K562 (cell line): ENCODE results near the gene C9orf50. TPM values are rescaled to one million over a fixed set of nuclear protein-coding genes. Genes with fewer than 3 reads are reported as not detected.

Experiments
- ATAC-seq: fragments of 200-7000 bp; cut with Tn5 transposase; 3 replicates; pipeline ENCODE4 v1.9.1; 2020; ENCODE audit warnings: moderate library complexity
- BruUV-seq: library from RNA; stranded (reverse); fragments of 400-500 nt; replicated peaks from 2 replicates; lab custom pipeline; 2021; lab: Mats Ljungman, UMichigan
- CTCF ChIA-PET: fragments of 300-600 bp; formaldehyde crosslinking; extraction: SDS; loops from one replicate; lab custom pipeline; 2021; ENCODE audit warnings: low intra/inter-chr PET ratio; lab: Yijun Ruan, JAX
- POLR2A ChIA-PET: fragments of 300-600, 350-650 bp; sonication (Branson Sonifier 250); formaldehyde crosslinking; extraction: SDS; loops from one replicate; lab custom pipeline; 2021; ENCODE audit warnings: antibody characterized with exemption, inconsistent platforms; lab: Yijun Ruan, JAX
- DNase-seq, 4 experiments: peaks; one replicate each; pipeline versions ENCODE4 v3.0.0 to v3.0.0-alpha.2; 2011 to 2018; ENCODE audit warnings: low spot score in 3 of 4, mixed read lengths in 3 of 4; ENCODE audit errors: extremely low read depth in 1 of 4
- FAIRE-seq: peaks from 2 replicates; lab custom pipeline; 2011; peaks lifted over from hg19 to GRCh38; lab: Jason Lieb, UNC
- H2AFZ ChIP-seq: 2 replicates; pipeline ENCODE4 v1.6.0; 2011; ENCODE audit warnings: low read depth, low read length, control low read depth, inconsistent platforms
- H3K27ac ChIP-seq: fragments of 200-600 bp; 3 replicates; pipeline ENCODE4 v1.8.0; 2011; ENCODE audit warnings: low read depth, mild to moderate bottlenecking, control low read depth, inconsistent platforms, low read length, moderate library complexity, mixed read lengths; ENCODE audit errors: extremely low read depth
- H3K27me3 ChIP-seq, 2 experiments: fragments of 300-600 bp in 1 of 2; 2 replicates in 1 of 2; 3 replicates in 1 of 2; pipeline versions ENCODE4 v1.6.0 to v1.8.0; 2011; ENCODE audit warnings: inconsistent platforms in 2 of 2, low read length in 2 of 2, mild to moderate bottlenecking in 1 of 2, mixed read lengths in 1 of 2, moderate library complexity in 1 of 2; ENCODE audit not compliant: control insufficient read depth in 2 of 2, insufficient read depth in 2 of 2
- H3K36me3 ChIP-seq: fragments of 300-600 bp; 3 replicates; pipeline ENCODE4 v1.8.0; 2011; ENCODE audit warnings: mild to moderate bottlenecking, low read length, inconsistent platforms; ENCODE audit not compliant: control insufficient read depth, insufficient read depth
- H3K4me1 ChIP-seq, 2 experiments: fragments of 200-600 bp in 1 of 2; replicated peaks in 1 of 2; 2 replicates in 1 of 2; 3 replicates in 1 of 2; pipeline versions ENCODE4 v1.5.1 to v1.8.0; 2011; ENCODE audit warnings: inconsistent platforms in 2 of 2, low read length in 2 of 2, mild to moderate bottlenecking in 1 of 2, mixed read lengths in 1 of 2, moderate library complexity in 1 of 2; ENCODE audit not compliant: control insufficient read depth in 2 of 2, insufficient read depth in 2 of 2
- H3K4me2 ChIP-seq: 2 replicates; pipeline ENCODE4 v1.6.1; 2011; ENCODE audit warnings: low read length, control low read depth, inconsistent platforms, mixed read lengths; ENCODE audit not compliant: insufficient read depth
- H3K4me3 ChIP-seq: fragments of 200-600 bp; sonication (generic), shearing (Covaris generic); 2 replicates; pipeline ENCODE4 v1.5.1; 2016; ENCODE audit warnings: control low read depth, inconsistent platforms
- H3K79me2 ChIP-seq: fragments of 200-600 bp; 3 replicates; pipeline ENCODE4 v1.8.0; 2011; ENCODE audit warnings: low read length, inconsistent platforms; ENCODE audit not compliant: control insufficient read depth, insufficient read depth
- H3K9ac ChIP-seq, 2 experiments: 2 replicates each; pipeline versions ENCODE4 v1.6.0 to v1.6.1; 2011; ENCODE audit warnings: low read depth in 2 of 2, low read length in 2 of 2, control low read depth in 1 of 2, inconsistent platforms in 1 of 2, mild to moderate bottlenecking in 1 of 2, mixed read lengths in 1 of 2; ENCODE audit not compliant: insufficient read depth in 1 of 2
- H3K9me1 ChIP-seq: one replicate; pipeline ENCODE4 v1.6.0; 2011; ENCODE audit warnings: inconsistent platforms, mild to moderate bottlenecking, low read length, moderate library complexity; ENCODE audit not compliant: control insufficient read depth, insufficient read depth
- H3K9me3 ChIP-seq: replicated peaks from 2 replicates; pipeline ENCODE4 v1.5.1; 2011; ENCODE audit warnings: low read depth, low read length, inconsistent platforms; ENCODE audit not compliant: control insufficient read depth, insufficient read depth
- H4K20me1 ChIP-seq: replicated peaks from 2 replicates; pipeline ENCODE4 v1.6.1; 2011; ENCODE audit warnings: low read length, inconsistent platforms, mixed read lengths; ENCODE audit not compliant: control insufficient read depth, insufficient read depth
- ID3 ChIP-seq, 2 experiments: fragments of 250-450 bp in 1 of 2; fragments of 450-650 bp in 1 of 2; sonication (Bioruptor Pico) in 1 of 2; IDR thresholded peaks; 2 replicates each; pipeline versions ENCODE4 v1.6.1 to v1.8.0; 2016 to 2021; ENCODE audit warnings: mild to moderate bottlenecking in 2 of 2, moderate library complexity in 2 of 2, missing compliant biosample characterization in 1 of 2, missing genetic modification characterization in 1 of 2
- KDM2B ChIP-seq: fragments of 250-450 bp; sonication (Bioruptor Pico); IDR thresholded peaks from 2 replicates; pipeline ENCODE4 v1.8.0; 2021; ENCODE audit warnings: mild to moderate bottlenecking, moderate library complexity
- KDM5B ChIP-seq: fragments of 200-600 bp; sonication (generic); IDR thresholded peaks from 2 replicates; pipeline ENCODE4 v1.6.1; 2012; ENCODE audit warnings: low read depth, mild to moderate bottlenecking, moderate library complexity, low read length, control low read depth, inconsistent platforms; ENCODE audit not compliant: insufficient replicate concordance
- LARP7 ChIP-seq: fragments of 450-650 bp; IDR thresholded peaks from 2 replicates; pipeline ENCODE4 v1.6.1; 2016
- NFYB ChIP-seq: IDR thresholded peaks from 2 replicates; pipeline ENCODE4 v1.6.1; 2011; ENCODE audit warnings: mild to moderate bottlenecking, moderate library complexity; ENCODE audit not compliant: insufficient read length; ENCODE audit errors: extremely low read depth
- NR2C1 ChIP-seq, 2 experiments: fragments of 450-650 bp; IDR thresholded peaks; 2 replicates each; pipeline ENCODE4 v1.6.1; 2017; ENCODE audit warnings: mild to moderate bottlenecking in 2 of 2, antibody characterized with exemption in 1 of 2, inconsistent platforms in 1 of 2, missing compliant biosample characterization in 1 of 2, missing genetic modification characterization in 1 of 2
- SIX5 ChIP-seq, 2 experiments: IDR thresholded peaks; 2 replicates each; pipeline ENCODE4 v1.6.1; 2011; ENCODE audit warnings: low read length in 2 of 2, borderline replicate concordance in 1 of 2, low read depth in 1 of 2, mild to moderate bottlenecking in 1 of 2, moderate library complexity in 1 of 2; ENCODE audit not compliant: insufficient read depth in 1 of 2
- ZFX ChIP-seq: sonication (generic); formaldehyde crosslinking; IDR thresholded peaks from 2 replicates; pipeline ENCODE4 v1.8.0; 2022; ENCODE audit warnings: mild to moderate bottlenecking, missing genetic modification reagents, moderate library complexity
- ZNF124 ChIP-seq: sonication (generic); formaldehyde crosslinking; IDR thresholded peaks from 2 replicates; pipeline ENCODE4 v1.8.1; 2022; ENCODE audit warnings: missing genetic modification reagents
- ZNF57 ChIP-seq: fragments of 450-650 bp; formaldehyde crosslinking; IDR thresholded peaks from 2 replicates; pipeline ENCODE4 v1.4.0; 2020; ENCODE audit warnings: mild to moderate bottlenecking, moderate library complexity
- ZNF766 ChIP-seq: fragments of 200-800 bp; sonication (Bioruptor generic); conservative IDR thresholded peaks from 2 replicates; pipeline ENCODE4 v1.6.1; 2016; ENCODE audit warnings: missing genetic modification characterization, missing compliant biosample characterization
- WGBS: fragments of 100-300 bp; shearing (Covaris generic); methylation state at CpG from one replicate; pipeline ENCODE4 v1.1.6; 2016; ENCODE audit warnings: low coverage, mixed read lengths; ENCODE audit not compliant: insufficient coverage; ENCODE audit errors: missing lambda C conversion rate; 5-methylcytosine and 5-hydroxymethylcytosine counted together
- in situ Hi-C: fragments of 300-500 bp; cut with MboI; formaldehyde crosslinking; loops from 4 replicates; pipeline ENCODE4 v1.15.0; 2018; ENCODE audit warnings: inconsistent platforms, mixed read lengths
- intact Hi-C: fragments of 100-400 bp; cut with micrococcal nuclease; formaldehyde crosslinking; loops from 2 replicates; pipeline ENCODE4 v1.14.2; 2022
- polyA plus RNA-seq, 8 experiments: library from polyadenylated mRNA; depleted of rRNA in 4 of 8; stranded (reverse) in 5 of 8; unstranded in 3 of 8; fragments of >200 nt; fragmentation: Nextera tagmentation in 2 of 8; fragmentation: Illumina TruSeq in 1 of 8; extraction: Ambion mirVana in 2 of 8; extraction: Trizol in 1 of 8; gene quantifications; 2 replicates each; pipeline versions ENCODE4 v1.2.1 to v1.2.3, GENCODE V29; 2011 to 2014; ENCODE audit warnings: inconsistent platforms in 1 of 8, missing spikeins in 1 of 8
- total RNA-seq, 7 experiments: library from RNA; depleted of rRNA in 6 of 7; stranded (reverse); fragments of >200 nt in 6 of 7; fragmentation: Illumina TruSeq in 2 of 7; extraction: Trizol in 2 of 7; gene quantifications; 2 replicates each; pipeline versions ENCODE4 v1.2.1 to v1.2.3, GENCODE V29; 2011 to 2021; ENCODE audit warnings: low replicate concordance in 1 of 7
- TF ChIP-seq, protein P1 (sequence below): fragments of 200-800 bp; sonication (Bioruptor generic); IDR thresholded peaks from 2 replicates; pipeline ENCODE4 v1.6.1; 2017; ENCODE audit warnings: missing genetic modification characterization, missing compliant biosample characterization
- TF ChIP-seq, protein P2 (sequence below): conservative IDR thresholded peaks from 2 replicates; pipeline ENCODE4 v1.6.1; 2011; ENCODE audit warnings: low read depth, mild to moderate bottlenecking, low read length; ENCODE audit not compliant: control insufficient read depth
- TF ChIP-seq, protein P3 (sequence below): sonication (generic); formaldehyde crosslinking; IDR thresholded peaks from 2 replicates; pipeline ENCODE4 v1.8.1; 2023; ENCODE audit warnings: mild to moderate bottlenecking, missing genetic modification reagents, moderate library complexity

Gene C9orf50
- total and polyA plus RNA-seq, 9 of the 15 experiments (the other 6 are each of a cell fraction or from before 2014, with no cell fraction given), result not detected

DNA sequence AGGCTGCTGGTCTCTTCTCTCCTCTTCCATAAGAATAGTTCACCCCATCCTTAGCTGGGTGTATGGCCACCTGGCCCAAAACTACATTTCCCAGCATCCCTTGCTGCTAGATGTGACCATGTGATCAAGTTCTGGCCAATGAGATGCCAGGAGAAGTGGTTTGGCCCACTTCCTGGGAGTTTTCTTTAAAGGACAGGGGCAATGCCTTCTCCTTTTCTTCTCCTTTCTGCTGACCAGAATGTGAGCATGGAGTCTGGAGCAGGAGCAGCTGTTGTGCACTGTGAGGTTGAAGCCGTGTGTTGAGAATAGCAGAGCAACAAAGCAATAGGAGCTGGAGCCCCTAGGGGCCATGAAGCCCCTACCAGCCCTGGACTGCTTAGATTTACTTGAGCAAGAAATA is 36.8 kb downstream of the C9orf50 start:
- in situ Hi-C loops, result no loop called here
- H3K36me3 ChIP-seq, result no peaks in the 10 kb centered on the region
- H3K79me2 ChIP-seq, result no peaks in the 10 kb centered on the region
- H3K27ac ChIP-seq, result peak overlapping the region; percentile 51
- ChIA-PET CTCF (no interaction called here), POLR2A (interaction anchor here (0.8 to 2.8 kb wide), 7 partner anchors 9 to 76 kb away, joined by 3 to 13 read pairs (median 3); no protein-coding TSS in a partner anchor)
- peak; percentile 99 for FAIRE-seq
- intact Hi-C loops, result no loop called here
- DNase-seq, result peak; percentile 90 to 92 (median 91)
- no peaks in the 10 kb centered on the region for H3K9me3 ChIP-seq
- no TSS peak for BruUV-seq
- H4K20me1 ChIP-seq, result no peaks in the 10 kb centered on the region
- WGBS, result 0% methylated on average over 1 of the region's 1 CpG
- ATAC-seq, result peak; percentile 84
- no peak overlapping the region for H3K4me3 ChIP-seq
- peak overlapping the region in 1 of 2 experiments; percentile 23; a peak in 1 of 4 replicates for H3K9ac ChIP-seq
- H3K4me1 ChIP-seq, result peaks cover 26 to 35% of the 10 kb centered on the region in 2 experiments
- no peaks in the 10 kb centered on the region for H3K9me1 ChIP-seq
- peak overlapping the region; percentile 59 for H2AFZ ChIP-seq
- H3K27me3 ChIP-seq, result no peaks in the 10 kb centered on the region
- H3K4me2 ChIP-seq, result peak overlapping the region; percentile 9
- TF ChIP-seq ZNF766, result 0 out of 2 replicates have a peak, but pooled peaks have one; percentile 48
- TF ChIP-seq, protein P1, sequence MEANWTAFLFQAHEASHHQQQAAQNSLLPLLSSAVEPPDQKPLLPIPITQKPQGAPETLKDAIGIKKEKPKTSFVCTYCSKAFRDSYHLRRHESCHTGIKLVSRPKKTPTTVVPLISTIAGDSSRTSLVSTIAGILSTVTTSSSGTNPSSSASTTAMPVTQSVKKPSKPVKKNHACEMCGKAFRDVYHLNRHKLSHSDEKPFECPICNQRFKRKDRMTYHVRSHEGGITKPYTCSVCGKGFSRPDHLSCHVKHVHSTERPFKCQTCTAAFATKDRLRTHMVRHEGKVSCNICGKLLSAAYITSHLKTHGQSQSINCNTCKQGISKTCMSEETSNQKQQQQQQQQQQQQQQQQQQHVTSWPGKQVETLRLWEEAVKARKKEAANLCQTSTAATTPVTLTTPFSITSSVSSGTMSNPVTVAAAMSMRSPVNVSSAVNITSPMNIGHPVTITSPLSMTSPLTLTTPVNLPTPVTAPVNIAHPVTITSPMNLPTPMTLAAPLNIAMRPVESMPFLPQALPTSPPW (CRISPR knock-in tag), result no peak
- no peak for TF ChIP-seq ZNF57
- TF ChIP-seq NFYB, result peak; percentile 67
- no peak for TF ChIP-seq ZNF124 (CRISPR knock-in tag)
- TF ChIP-seq ID3 (CRISPR knock-in tag; IDR thresholded peaks at IDR 0.05), result no peak
- peak; percentile 29; the same call in 1 of the 2 replicates for TF ChIP-seq ID3 (tag; IDR thresholded peaks at IDR 0.05)
- TF ChIP-seq, protein P2, sequence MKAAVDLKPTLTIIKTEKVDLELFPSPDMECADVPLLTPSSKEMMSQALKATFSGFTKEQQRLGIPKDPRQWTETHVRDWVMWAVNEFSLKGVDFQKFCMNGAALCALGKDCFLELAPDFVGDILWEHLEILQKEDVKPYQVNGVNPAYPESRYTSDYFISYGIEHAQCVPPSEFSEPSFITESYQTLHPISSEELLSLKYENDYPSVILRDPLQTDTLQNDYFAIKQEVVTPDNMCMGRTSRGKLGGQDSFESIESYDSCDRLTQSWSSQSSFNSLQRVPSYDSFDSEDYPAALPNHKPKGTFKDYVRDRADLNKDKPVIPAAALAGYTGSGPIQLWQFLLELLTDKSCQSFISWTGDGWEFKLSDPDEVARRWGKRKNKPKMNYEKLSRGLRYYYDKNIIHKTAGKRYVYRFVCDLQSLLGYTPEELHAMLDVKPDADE, result peak; percentile 64; the same call in 1 of the 2 replicates
- TF ChIP-seq, protein P3, sequence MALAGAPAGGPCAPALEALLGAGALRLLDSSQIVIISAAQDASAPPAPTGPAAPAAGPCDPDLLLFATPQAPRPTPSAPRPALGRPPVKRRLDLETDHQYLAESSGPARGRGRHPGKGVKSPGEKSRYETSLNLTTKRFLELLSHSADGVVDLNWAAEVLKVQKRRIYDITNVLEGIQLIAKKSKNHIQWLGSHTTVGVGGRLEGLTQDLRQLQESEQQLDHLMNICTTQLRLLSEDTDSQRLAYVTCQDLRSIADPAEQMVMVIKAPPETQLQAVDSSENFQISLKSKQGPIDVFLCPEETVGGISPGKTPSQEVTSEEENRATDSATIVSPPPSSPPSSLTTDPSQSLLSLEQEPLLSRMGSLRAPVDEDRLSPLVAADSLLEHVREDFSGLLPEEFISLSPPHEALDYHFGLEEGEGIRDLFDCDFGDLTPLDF, result 0 out of 2 replicates have a peak, but pooled peaks have one; percentile 35
- peak; percentile 37; the same call in 1 of the 2 replicates for TF ChIP-seq NR2C1 (IDR thresholded peaks at IDR 0.05)
- TF ChIP-seq NR2C1 (tag; IDR thresholded peaks at IDR 0.05), result 0 out of 2 replicates have a peak, but pooled peaks have one; percentile 30
- TF ChIP-seq SIX5 (IDR thresholded peaks at IDR 0.05; ENCODE audit: borderline replicate concordance in 1 of 2, insufficient read depth in 1 of 2, low read depth in 1 of 2, low read length in 2 of 2), result peak; percentile 87 to 95
- TF ChIP-seq ZFX, result peak; percentile 59
- TF ChIP-seq KDM5B, result peak; percentile 50
- no peak for TF ChIP-seq KDM2B (CRISPR knock-in tag)
- no peak for TF ChIP-seq LARP7
